HUES64 (cell line): ENCODE measurements around the gene PLEKHG5.

Source experiments
- H3K27ac ChIP-seq: 2 replicates; pipeline ENCODE4 v1.7.0; 2013; ENCODE audit warnings: low read depth, low read length, inconsistent platforms
- H3K27me3 ChIP-seq: 2 replicates; pipeline ENCODE4 v1.6.1; 2013; ENCODE audit warnings: mild to moderate bottlenecking, low read length; ENCODE audit not compliant: insufficient read depth
- H3K36me3 ChIP-seq: 2 replicates; pipeline ENCODE4 v1.6.1; 2013; ENCODE audit warnings: mild to moderate bottlenecking, low read length; ENCODE audit not compliant: insufficient read depth
- H3K4me1 ChIP-seq: 2 replicates; pipeline ENCODE4 v1.6.1; 2013; ENCODE audit warnings: mild to moderate bottlenecking, low read length, moderate library complexity; ENCODE audit not compliant: insufficient read depth
- H3K4me3 ChIP-seq: 2 replicates; pipeline ENCODE4 v1.5.1; 2013; ENCODE audit warnings: mild to moderate bottlenecking, low read length, moderate library complexity
- H3K9ac ChIP-seq: 2 replicates; pipeline ENCODE4 v1.6.1; 2013; ENCODE audit warnings: mild to moderate bottlenecking, low read depth, low read length
- H3K9me3 ChIP-seq: 2 replicates; pipeline ENCODE4 v1.6.1; 2013; ENCODE audit warnings: low read depth, low read length; ENCODE audit not compliant: insufficient read depth
- WGBS: fragments of 150-250, 120-280 bp; methylation state at CpG from one replicate; pipeline ENCODE4 v1.1.7; 2013; ENCODE audit warnings: missing lambda C conversion rate; 5-methylcytosine and 5-hydroxymethylcytosine counted together

PLEKHG5 gene

DNA sequence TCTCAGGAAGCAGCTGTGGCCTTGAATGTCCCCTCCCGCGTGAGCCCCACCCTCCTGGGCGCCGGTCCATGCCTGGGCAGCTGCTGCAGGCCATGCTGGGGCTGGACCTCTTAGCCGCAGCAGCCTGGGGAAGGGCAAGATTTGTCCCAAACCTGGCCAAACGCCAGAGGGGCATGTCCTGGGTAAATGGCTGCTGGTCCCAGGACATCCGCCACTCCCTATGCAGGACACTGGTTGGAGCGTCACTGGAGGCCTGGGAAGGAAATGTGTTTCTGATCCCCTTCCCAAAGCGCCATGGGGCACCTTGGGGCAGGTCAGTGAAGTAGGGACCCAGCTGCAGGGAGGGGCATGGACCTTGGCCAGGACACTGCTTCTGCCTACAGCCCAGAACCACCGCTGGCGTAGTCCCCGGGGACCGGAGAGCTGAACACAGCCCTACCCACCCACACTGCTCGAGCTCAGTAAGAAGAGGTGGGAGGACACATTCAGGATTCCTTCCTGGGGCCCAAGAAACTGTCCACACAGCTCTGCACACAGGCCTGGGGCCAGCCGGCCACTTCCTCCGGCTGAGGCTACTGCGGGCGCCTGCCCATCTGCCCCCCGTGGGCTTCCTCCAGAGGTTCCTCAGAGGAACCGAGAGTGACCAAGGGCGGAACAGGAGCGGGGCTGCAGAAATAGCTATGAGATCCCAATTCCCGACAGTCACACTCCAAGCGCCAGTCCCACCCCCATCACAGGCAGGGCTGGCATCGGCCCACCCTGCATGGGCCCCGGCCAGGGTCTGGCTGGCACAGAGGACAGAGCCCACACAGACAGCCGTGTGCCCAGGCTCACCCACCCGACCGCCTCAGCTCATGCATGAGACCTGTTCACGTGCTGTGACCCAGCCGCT lies 10.8 kb upstream of the PLEKHG5 start:
- Histone ChIP-seq H3K27me3 (peaks cover 13% of the 10 kb centered on the region), H3K4me1 (no peaks in the 10 kb centered on the region), H3K36me3 (no peaks in the 10 kb centered on the region), H3K27ac (no peak overlapping the region), H3K9me3 (no peaks in the 10 kb centered on the region), H3K4me3 (no peak overlapping the region), H3K9ac (no peak overlapping the region)
- WGBS: 94% methylated on average over 31 of the region's 31 CpGs

DNA sequence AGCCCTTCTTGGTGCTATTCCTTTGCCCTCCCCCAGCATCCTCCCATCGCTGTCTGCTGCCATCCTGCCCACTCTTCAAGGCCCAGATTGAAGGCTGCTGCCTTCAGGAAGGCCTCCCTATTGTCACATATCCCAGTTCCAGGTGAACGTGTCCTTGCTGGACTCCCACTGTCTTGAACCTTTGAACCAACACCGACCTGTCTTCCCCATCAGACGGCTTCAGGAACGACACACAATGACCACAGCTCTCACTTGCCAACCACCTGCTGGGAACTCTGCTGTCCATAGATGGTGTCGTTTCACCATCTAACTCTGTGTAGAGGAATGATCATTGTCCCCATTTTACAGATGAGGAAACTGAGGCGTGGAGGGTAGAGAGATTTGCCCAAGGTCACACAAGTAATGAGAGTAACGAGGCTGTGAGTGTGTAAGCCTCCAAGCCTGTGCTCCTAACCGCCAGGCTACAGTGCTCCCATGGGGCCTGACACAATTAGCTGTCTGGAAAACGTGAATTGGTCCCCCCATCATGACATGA lies 9.9 kb upstream of the PLEKHG5 start:
- H3K4me3 ChIP-seq: no peak overlapping the region
- H3K27me3 ChIP-seq: peaks cover 19% of the 10 kb centered on the region
- H3K9ac ChIP-seq: no peak overlapping the region
- WGBS: 87% methylated on average over 10 of the region's 10 CpGs
- 0 out of 2 replicates have a peak, but pooled peaks cover 5% of the 10 kb centered on the region for H3K4me1 ChIP-seq
- no peaks in the 10 kb centered on the region for H3K36me3 ChIP-seq
- no peak overlapping the region for H3K27ac ChIP-seq
- no peaks in the 10 kb centered on the region for H3K9me3 ChIP-seq

DNA sequence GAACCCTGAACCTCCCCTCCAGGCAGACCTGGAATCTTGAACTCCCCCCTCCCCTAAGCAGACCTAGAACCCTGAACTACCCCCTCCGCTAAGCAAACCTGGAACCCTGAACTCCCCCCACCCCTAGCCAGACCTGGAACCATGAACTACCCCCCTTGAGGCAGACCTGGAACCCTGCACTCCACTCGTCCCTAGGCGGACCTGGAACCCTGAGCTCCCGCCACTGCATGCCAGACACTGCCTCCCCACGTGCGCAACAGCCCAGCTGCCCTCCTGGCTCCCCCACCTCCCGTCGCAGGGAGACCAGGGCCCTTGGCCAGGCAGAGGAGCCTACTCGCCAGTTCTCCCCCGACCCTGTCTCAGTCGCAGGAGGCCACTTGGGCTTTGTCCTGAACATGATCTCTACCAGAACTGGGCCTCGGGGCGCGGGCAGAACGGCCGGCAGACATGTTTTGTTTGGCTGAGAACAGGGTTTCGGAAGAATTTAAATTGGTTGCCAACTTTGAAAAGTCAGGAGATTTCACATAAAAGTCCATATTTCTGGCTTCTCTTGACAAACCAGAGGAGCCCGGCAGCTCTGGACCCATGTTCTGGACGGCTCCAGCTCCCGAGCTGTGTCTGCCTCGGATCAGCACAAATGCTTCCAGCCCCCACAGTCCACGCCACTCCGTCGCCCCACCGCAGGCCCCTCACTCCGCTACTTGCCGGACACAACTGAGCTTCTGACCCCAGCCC lies 9.2 kb upstream of the PLEKHG5 start:
- 90% methylated on average over 27 of the region's 27 CpGs for WGBS
- H3K4me3 ChIP-seq: no peak overlapping the region

DNA sequence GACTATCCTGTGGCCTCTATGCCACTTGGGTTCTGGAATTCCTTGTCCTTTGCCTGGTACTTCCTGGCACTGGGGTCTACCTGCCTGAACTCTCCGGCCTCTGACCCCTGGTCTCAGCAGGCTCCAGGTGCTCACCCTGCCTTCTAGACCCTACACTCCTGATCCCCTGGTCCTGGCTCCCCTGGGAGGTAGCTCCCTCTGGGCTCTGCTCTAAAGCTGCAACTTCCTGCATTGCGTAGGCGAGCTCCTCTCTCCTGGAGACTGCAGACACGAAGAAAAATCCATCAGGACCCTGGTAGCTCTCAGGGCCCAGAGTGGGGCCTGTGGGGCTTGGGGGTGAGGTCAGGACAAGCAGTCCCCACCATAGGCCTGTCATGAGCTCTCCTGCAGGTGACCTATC lies 7.8 kb upstream of the PLEKHG5 start:
- no peaks in the 10 kb centered on the region for H3K36me3 ChIP-seq
- H3K27ac ChIP-seq: no peak overlapping the region
- H3K27me3 ChIP-seq: peaks cover 29% of the 10 kb centered on the region
- H3K9me3 ChIP-seq: no peaks in the 10 kb centered on the region
- no peak overlapping the region for H3K4me3 ChIP-seq
- no peak overlapping the region for H3K9ac ChIP-seq
- 81% methylated on average over 4 of the region's 4 CpGs for WGBS
- H3K4me1 ChIP-seq: peaks cover 14% of the 10 kb centered on the region; the same call in 1 of the 2 replicates

More for the DNA sequence above, 9.2 kb upstream of the PLEKHG5 start:
- peaks cover 10% of the 10 kb centered on the region; the same call in 1 of the 2 replicates for H3K4me1 ChIP-seq
- H3K27ac ChIP-seq: no peak overlapping the region
- H3K36me3 ChIP-seq: no peaks in the 10 kb centered on the region
- H3K27me3 ChIP-seq: peaks cover 26% of the 10 kb centered on the region
- H3K9me3 ChIP-seq: no peaks in the 10 kb centered on the region
- H3K9ac ChIP-seq: no peak overlapping the region

DNA sequence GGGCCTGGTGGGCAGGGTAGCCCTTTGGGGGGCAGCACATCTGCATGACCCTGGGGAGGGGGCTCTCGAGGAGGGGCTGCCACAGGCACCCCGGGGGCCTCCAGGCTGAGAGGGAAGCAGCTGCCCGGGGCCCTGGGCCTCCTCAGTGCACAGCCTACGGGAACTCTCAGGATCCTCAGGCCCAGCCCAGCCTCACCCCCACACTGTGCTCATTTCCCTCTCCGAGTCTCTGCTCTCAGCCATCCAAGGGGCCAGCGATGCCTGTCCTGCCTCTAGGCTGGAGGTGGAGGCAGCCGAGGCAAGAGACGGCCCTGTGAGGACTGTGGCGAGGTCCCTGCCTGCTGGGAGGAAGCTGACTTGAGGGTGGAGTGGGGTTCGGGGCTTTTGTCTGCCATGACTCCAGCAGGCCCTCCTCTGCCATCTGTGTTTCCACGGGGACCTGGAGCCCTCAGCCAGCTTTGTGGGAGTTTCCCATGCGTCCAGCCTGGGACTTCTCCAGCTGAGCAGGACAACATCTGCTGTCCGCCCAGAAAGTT lies 7.2 kb upstream of the PLEKHG5 start:
- 84% methylated on average over 13 of the region's 13 CpGs for WGBS
- no peak overlapping the region for H3K9ac ChIP-seq
- no peaks in the 10 kb centered on the region for H3K9me3 ChIP-seq
- peaks cover 29% of the 10 kb centered on the region for H3K27me3 ChIP-seq
- H3K36me3 ChIP-seq: no peaks in the 10 kb centered on the region
- peaks cover 14% of the 10 kb centered on the region; the same call in 1 of the 2 replicates for H3K4me1 ChIP-seq
- H3K27ac ChIP-seq: no peak overlapping the region
- no peak overlapping the region for H3K4me3 ChIP-seq

DNA sequence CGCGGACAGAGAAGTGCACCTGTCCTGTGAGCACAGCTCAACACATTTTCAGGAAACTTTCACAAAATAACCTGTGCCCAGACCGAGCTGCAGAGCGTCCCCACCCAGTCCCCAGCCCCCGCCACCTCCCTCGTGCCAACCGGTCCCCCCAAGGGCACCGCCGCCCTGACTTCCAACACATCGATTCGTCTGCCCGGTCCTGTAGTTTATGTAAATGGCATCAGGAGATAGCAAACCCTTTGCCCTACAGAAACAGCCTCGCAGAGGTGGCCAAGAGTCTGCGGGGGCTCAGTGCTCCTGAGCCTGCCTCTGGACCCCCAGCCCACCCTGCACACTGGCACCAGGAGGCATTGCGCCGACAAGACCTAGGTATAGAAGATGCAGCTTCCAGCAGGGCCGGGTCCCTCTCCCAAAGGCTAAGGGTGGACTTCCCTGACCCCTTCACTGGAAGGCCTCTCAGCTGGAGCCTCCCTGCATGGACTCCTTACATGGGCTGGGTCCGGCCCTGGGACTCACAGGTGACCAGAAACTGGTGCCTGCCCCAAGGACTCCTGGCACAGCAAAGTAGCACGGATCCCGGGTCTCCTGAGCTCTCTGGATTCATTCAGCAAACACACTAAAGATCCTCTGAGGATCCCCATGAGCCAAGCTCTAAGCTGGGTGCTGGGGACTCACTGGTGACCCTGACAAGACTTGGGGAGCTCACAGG lies 6.6 kb upstream of the PLEKHG5 start:
- Histone ChIP-seq H3K4me1 (peaks cover 14% of the 10 kb centered on the region; the same call in 1 of the 2 replicates), H3K4me3 (peak overlapping the region; percentile 70), H3K9me3 (no peaks in the 10 kb centered on the region), H3K36me3 (no peaks in the 10 kb centered on the region), H3K27ac (no peak overlapping the region), H3K9ac (no peak overlapping the region), H3K27me3 (peaks cover 29% of the 10 kb centered on the region)
- WGBS: 49% methylated on average over 18 of the region's 20 CpGs

DNA sequence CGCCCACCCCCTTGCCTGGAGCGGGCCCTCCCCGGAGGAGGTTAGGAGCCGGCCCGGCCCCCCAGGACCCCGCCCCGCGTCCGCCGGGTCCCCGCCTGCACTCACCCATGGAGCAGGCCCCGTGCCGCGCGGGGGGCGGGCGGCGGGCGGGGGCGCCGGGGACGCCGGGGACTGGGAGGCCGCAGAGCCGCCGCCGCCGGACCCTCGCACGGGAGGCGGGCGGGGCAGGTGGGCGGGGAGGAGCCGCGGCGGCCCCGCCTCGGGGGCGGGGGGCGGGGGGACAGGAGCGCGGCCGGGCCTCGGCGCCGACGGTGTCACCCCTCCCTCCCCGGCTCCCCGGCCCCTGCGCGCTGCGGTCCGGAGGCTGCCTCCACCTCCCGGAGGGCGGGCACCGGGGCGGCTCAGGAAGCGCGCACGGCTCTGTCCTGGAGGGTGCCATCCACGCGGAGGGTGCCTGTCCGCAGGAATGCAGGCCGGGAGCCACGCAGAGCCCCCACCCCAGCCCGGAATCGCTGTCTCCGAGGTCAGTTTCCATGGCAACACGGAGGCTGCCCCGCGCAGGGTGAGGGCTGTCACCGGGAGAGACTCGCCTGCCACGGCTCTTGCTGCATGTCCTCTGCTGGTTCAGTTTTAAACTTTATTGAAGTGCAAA lies 5.9 kb upstream of the PLEKHG5 start:
- peaks cover 29% of the 10 kb centered on the region for H3K27me3 ChIP-seq
- H3K9me3 ChIP-seq: no peaks in the 10 kb centered on the region
- H3K4me1 ChIP-seq: peaks cover 14% of the 10 kb centered on the region; the same call in 1 of the 2 replicates
- under 1% methylated on average over 74 of the region's 74 CpGs for WGBS
- peak overlapping the region; percentile 70 for H3K4me3 ChIP-seq
- H3K27ac ChIP-seq: no peak overlapping the region
- no peaks in the 10 kb centered on the region for H3K36me3 ChIP-seq
- H3K9ac ChIP-seq: no peak overlapping the region

DNA sequence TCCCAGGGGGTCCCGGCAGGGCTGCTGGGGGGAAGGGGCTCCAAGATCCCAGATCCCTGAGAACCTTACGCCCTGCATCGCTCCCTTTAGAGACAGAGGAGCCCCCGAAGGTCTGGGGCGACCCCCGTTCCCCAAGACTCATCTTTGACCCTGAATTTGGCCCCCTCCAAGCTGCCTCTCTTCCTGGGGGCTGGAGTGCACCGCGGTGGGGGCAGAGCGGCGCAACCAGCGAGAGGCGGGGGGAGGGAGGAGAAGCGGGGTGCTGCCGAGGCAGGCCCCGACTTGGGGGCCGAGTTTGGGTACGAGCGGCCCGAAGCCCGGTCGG lies 5.4 kb upstream of the PLEKHG5 start:
- Histone ChIP-seq H3K9ac (0 out of 2 replicates have a peak overlapping the region, but pooled peaks have one; percentile 40), H3K4me1 (peaks cover 16% of the 10 kb centered on the region), H3K27me3 (peaks cover 29% of the 10 kb centered on the region), H3K27ac (no peak overlapping the region), H3K9me3 (no peaks in the 10 kb centered on the region), H3K4me3 (peak overlapping the region; percentile 56), H3K36me3 (no peaks in the 10 kb centered on the region)
- 3% methylated on average over 21 of the region's 21 CpGs for WGBS

DNA sequence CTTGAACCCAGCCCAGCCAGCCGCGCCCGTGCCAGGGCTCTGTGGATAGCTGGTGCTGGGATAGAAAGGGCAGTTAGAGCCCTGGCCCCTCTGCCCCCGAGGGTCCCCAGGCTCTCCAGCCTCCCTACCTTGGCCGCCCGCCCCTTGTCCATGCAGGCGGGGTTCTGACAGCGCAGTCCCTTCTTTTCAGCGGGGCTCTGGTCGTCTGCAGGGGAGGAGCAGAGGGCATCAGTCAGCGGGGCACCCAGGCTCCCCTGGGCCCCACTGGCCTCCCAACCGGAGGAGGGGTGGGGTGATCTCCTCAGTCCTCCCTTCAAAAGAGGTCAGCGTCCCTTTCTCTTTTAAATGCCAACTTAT lies 4.9 kb upstream of the PLEKHG5 start:
- Histone ChIP-seq H3K9me3 (no peaks in the 10 kb centered on the region), H3K4me3 (peak overlapping the region; percentile 56), H3K36me3 (no peaks in the 10 kb centered on the region), H3K9ac (no peak overlapping the region), H3K27me3 (peaks cover 29% of the 10 kb centered on the region), H3K27ac (no peak overlapping the region), H3K4me1 (peaks cover 21% of the 10 kb centered on the region)
- WGBS: 7% methylated on average over 13 of the region's 13 CpGs

DNA sequence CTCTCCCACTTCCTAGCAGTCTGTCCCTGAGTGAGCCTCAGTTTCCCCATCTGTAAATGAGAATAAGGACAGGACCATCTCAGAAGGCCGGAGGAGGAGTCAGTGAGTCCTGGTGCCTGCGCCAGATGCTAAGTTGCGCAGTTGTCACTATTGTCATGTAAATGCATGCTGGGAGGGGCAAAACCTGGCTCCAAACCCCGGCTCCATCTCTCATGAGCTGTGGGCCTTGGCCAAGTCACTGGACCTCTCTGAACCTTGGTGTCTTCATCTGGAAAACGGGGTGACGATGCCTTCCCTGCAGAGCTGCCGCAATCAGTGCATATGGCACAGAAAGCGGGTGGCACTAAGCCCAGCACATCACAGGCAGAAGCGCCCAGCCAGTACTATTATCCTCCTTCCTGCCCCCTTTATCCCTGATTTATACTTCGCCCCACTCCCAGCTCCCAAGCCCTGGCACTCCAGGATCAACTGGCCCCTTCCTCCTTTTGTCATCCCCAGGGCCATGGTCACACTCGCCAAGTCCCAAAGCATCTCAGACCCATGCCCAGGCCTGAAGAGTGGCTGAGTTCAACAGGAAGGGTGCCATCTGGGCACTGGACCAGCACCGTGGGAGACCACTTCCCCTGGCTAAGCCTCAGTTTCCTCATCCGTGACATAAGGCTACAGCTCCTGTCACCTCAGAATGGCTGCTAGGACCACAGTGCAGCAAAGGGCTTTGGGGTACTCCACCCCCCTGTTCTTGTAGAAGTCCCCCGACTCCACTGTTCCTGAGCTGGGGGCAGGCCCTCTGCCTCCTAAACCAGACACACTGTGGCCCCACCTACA lies 4.3 kb upstream of the PLEKHG5 start:
- no peak overlapping the region for H3K27ac ChIP-seq
- no peaks in the 10 kb centered on the region for H3K36me3 ChIP-seq
- no peaks in the 10 kb centered on the region for H3K9me3 ChIP-seq
- H3K9ac ChIP-seq: no peak overlapping the region
- WGBS: 61% methylated on average over 14 of the region's 14 CpGs
- H3K27me3 ChIP-seq: peaks cover 29% of the 10 kb centered on the region
- peak overlapping the region; percentile 56; the same call in 1 of the 2 replicates for H3K4me3 ChIP-seq
- peaks cover 25% of the 10 kb centered on the region for H3K4me1 ChIP-seq
